Skeletal muscle tissue (tissue), 4 donors: ENCODE measurements around the gene FOXRED2. TPM values are rescaled to one million over a fixed set of nuclear protein-coding genes. Genes with fewer than 3 reads are reported as not detected.
"Not testable (repeated sequence)": the region's sequence is repeated elsewhere in the genome, so short reads cannot be mapped to it uniquely, and the experiment has no call there.

ENCODE experiments used
- H3K27ac ChIP-seq: one replicate; pipeline ENCODE4 v1.7.0; 2013; ENCODE audit warnings: mild to moderate bottlenecking, low read depth, low read length, inconsistent platforms
- H3K27me3 ChIP-seq, 3 donors: one replicate each; pipeline ENCODE4 v1.7.0; 2013; ENCODE audit warnings: low read length in 3 of 3; ENCODE audit not compliant: control insufficient read depth in 3 of 3, insufficient read depth in 3 of 3
- H3K36me3 ChIP-seq, 3 donors: one replicate each; pipeline ENCODE4 v1.7.0; 2013; ENCODE audit warnings: low read length in 3 of 3; ENCODE audit not compliant: control insufficient read depth in 3 of 3, insufficient read depth in 3 of 3
- H3K4me1 ChIP-seq, 3 donors: one replicate each; pipeline ENCODE4 v1.7.0; 2013; ENCODE audit warnings: low read length in 3 of 3, mild to moderate bottlenecking in 3 of 3; ENCODE audit not compliant: control insufficient read depth in 3 of 3, insufficient read depth in 3 of 3
- H3K4me3 ChIP-seq, 3 donors: one replicate each; pipeline ENCODE4 v1.7.0; 2013; ENCODE audit warnings: low read length in 3 of 3
- H3K9ac ChIP-seq, 3 donors: one replicate each; pipeline ENCODE4 v1.7.0; 2013; ENCODE audit warnings: low read length in 3 of 3, mild to moderate bottlenecking in 3 of 3, moderate library complexity in 2 of 3, low read depth in 1 of 3
- H3K9me3 ChIP-seq, 3 donors: one replicate each; pipeline ENCODE4 v1.7.0; 2013; ENCODE audit warnings: low read length in 3 of 3; ENCODE audit not compliant: control insufficient read depth in 3 of 3
- total RNA-seq: library from RNA; depleted of rRNA; stranded (reverse); fragments of >200 nt; gene quantifications from one replicate; pipeline ENCODE4 v1.2.3, GENCODE V29; 2014
- donor health status: Osteomylitis.

The FOXRED2 gene
- total RNA-seq, 1 donor from 2014 or later, result 14.6 TPM

GRCh38 chr22:36453855-36454378 is 52.9 kb downstream of the FOXRED2 start:
- H3K4me3 ChIP-seq, result no peak overlapping the region
- H3K4me1 ChIP-seq, result peaks cover 32 to 48% (median 45%) of the 10 kb centered on the region in 3 donors
- H3K9me3 ChIP-seq, result no peaks in the 10 kb centered on the region
- H3K27ac ChIP-seq, result peak overlapping the region; percentile 98
- H3K27me3 ChIP-seq, result no peaks in the 10 kb centered on the region
- H3K9ac ChIP-seq, result no peak overlapping the region
- no peaks in the 10 kb centered on the region for H3K36me3 ChIP-seq

- not testable (repeated sequence) for H3K4me3 ChIP-seq, H3K27me3 ChIP-seq, H3K9ac ChIP-seq, H3K36me3 ChIP-seq, H3K9me3 ChIP-seq
- Histone ChIP-seq H3K27ac (peak overlapping the region; percentile 74), H3K4me1 (peaks cover 27 to 47% (median 40%) of the 10 kb centered on the region in 3 donors)
Measured at GRCh38 chr22:36452978-36453607, 53.7 kb downstream of the FOXRED2 start.

DNA sequence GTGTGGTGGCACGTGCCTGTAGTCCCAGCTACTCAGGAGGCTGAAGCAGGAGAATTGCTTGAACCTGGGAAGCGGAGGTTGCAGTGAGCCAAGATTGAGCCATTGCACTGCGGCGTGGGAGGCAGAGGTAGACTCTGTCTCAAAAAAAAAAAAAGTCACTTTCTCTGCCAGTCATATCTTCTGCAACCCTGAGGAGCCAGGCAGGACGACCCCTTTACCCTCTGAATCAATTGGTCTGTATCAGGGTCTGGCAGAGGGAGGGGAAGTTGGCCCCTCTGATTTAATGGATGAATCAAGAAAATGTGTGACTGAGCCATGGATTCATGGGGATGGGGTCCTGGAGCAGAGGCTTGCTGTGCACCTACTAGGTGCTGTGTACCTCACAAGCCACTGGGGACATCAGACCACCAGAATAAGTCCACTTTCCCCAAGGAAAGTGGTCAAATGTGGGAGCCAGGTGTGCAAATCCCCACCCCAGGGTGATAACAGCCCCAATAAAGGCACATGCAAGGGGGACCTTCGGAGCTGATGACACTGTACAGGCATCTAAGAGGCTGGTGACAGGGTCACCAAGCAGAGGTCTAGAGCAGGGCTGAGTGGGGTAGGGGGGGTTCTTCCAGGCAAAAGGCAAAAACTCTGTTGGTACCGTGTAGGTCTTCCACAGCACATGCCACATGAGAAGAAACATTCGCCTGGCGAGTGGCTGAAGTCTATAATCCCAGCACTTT is 54.4 kb downstream of the FOXRED2 start:
- H3K27ac ChIP-seq, result peak overlapping the region; percentile 74
- no peaks in the 10 kb centered on the region for H3K27me3 ChIP-seq
- H3K36me3 ChIP-seq, result no peaks in the 10 kb centered on the region
- H3K4me1 ChIP-seq, result peaks cover 20 to 44% (median 38%) of the 10 kb centered on the region in 3 donors
- no peak overlapping the region for H3K9ac ChIP-seq
- H3K4me3 ChIP-seq, result no peak overlapping the region
- no peaks in the 10 kb centered on the region for H3K9me3 ChIP-seq

DNA sequence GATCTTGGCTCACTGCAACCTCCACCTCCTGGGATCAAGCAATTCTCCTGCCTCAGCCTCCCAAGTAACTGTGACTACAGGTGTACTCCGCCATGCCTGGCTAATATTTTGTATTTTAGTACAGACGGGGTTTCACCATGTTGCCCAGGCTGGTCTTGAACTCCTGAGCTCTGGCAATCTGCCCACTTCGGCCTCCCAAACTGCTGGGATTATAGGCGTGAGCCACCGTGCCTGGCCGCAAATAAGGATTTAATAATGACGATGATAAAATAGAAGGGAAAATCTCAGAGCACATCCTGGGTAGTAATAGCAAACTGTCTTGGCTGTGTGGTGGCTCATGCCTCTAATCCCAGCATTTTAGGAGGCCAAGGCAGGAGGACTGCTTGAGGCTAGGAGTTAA is 55.9 kb downstream of the FOXRED2 start:
- H3K27me3 ChIP-seq, H3K36me3 ChIP-seq, H3K9ac ChIP-seq, H3K4me3 ChIP-seq, H3K9me3 ChIP-seq: not testable (repeated sequence)
- Histone ChIP-seq H3K4me1 (peaks cover 19 to 43% (median 38%) of the 10 kb centered on the region in 3 donors), H3K27ac (peak overlapping the region; percentile 74)

DNA sequence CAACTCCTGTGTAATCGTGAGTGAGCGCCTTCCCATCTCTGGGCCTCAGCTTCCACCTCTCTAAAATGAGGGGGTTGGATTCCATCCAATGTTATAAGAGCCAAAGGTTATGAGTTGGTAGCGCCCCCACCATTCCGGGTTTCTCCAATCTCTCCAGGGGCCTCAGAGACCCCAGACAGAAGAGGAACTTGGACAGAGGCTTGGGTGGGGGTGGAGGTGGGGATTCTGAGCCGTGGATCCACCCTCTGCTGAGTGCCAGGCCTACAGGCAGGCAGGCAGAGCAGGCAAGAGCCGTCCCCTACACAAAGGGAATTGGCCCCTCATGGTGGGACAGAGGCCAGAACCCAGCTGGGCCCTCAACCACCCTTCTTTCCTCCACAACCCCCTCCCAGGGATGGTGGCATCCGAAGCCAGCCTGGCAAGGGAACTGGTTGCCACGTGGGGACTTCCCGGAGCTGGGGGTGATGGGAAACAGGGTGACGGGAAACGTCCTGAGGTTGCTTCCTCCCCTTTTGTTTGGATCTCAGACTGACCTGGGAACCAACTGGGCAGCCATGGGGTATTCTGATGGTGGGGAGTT is 57.2 kb downstream of the FOXRED2 start:
- Histone ChIP-seq H3K36me3 (no peaks in the 10 kb centered on the region), H3K27me3 (no peaks in the 10 kb centered on the region), H3K4me1 (peaks cover 11 to 33% (median 29%) of the 10 kb centered on the region in 3 donors), H3K9me3 (no peaks in the 10 kb centered on the region), H3K9ac (peak overlapping the region in 1 of 3 donors; percentile 14), H3K4me3 (no peak overlapping the region), H3K27ac (peak overlapping the region; percentile 60)

DNA sequence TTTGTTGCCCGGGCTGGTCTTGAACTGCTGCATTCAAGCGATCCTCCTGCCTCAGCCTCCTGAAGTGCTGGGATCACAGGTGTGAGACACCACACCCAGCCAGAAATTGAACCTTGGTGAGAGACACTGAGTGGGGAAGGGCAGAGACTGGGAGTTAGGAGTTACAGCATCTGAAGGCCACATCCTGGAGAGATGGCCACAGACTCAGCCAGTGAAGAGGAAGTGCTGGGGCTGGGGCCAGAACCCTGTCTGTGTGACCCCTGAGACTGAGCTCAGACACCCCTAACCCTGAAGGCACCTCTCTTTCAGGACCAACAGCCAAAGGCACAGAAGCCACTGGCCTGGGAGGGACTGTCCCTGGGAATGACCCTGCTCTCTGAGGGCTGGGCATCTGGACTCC is 59.2 kb downstream of the FOXRED2 start:
- Histone ChIP-seq H3K9me3 (no peaks in the 10 kb centered on the region), H3K4me3 (no peak overlapping the region), H3K27ac (no peak overlapping the region), H3K4me1 (peaks cover 11 to 26% (median 26%) of the 10 kb centered on the region in 3 donors), H3K27me3 (no peaks in the 10 kb centered on the region), H3K36me3 (no peaks in the 10 kb centered on the region), H3K9ac (no peak overlapping the region)

- no peaks in the 10 kb centered on the region for H3K9me3 ChIP-seq
- no peak overlapping the region for H3K9ac ChIP-seq
- H3K27me3 ChIP-seq, result no peaks in the 10 kb centered on the region
- no peak overlapping the region for H3K4me3 ChIP-seq
- no peaks in the 10 kb centered on the region for H3K36me3 ChIP-seq
- peaks cover 0 to 13% (median 12%) of the 10 kb centered on the region in 3 donors for H3K4me1 ChIP-seq
- peak overlapping the region; percentile 60 for H3K27ac ChIP-seq
Measured at GRCh38 chr22:36445158-36445668, 61.6 kb downstream of the FOXRED2 start.

DNA sequence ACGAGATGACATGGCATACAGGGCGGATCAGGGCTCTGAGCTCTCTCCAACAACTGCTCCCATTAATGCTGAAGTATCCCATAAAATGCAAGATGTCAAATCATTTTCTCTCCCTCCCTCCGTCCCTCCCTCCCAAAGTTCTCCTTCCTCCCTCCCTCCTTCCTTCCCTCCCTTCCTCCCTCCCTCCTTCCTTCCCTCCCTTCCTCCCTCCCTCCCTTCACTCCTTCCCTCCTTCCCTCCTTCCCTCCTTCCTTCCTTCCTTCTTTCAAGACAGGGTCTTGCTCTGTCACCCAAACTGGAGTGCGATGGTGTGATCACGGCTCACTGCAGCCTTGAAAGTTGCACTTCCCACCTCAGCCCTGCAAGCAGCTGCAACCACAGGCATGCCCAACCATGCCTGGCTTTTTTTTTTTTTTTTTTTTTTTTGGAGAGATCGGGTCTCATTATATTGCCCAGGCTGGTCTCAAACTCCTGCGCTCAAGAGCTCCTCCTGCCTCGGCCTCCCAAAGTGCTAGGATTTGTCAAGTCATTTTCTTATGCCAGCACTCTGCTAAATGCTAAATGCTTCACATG is 63.6 kb downstream of the FOXRED2 start:
- Histone ChIP-seq H3K9ac (no peak overlapping the region), H3K4me1 (peaks cover 0 to 8% (median 6%) of the 10 kb centered on the region in 3 donors), H3K27ac (no peak overlapping the region), H3K4me3 (no peak overlapping the region), H3K27me3 (no peaks in the 10 kb centered on the region), H3K36me3 (no peaks in the 10 kb centered on the region), H3K9me3 (no peaks in the 10 kb centered on the region)

- Histone ChIP-seq H3K9ac (no peak overlapping the region), H3K9me3 (no peaks in the 10 kb centered on the region), H3K27me3 (no peaks in the 10 kb centered on the region), H3K36me3 (no peaks in the 10 kb centered on the region), H3K4me3 (no peak overlapping the region), H3K4me1 (peaks cover 0 to 6% (median 5%) of the 10 kb centered on the region in 3 donors), H3K27ac (no peak overlapping the region)
Measured at GRCh38 chr22:36442506-36443197, 64.2 kb downstream of the FOXRED2 start.
